CD4-positive, CD25-positive, alpha-beta regulatory T cell (primary cell): ENCODE results near the gene RFC4. TPM values are rescaled to one million over a fixed set of nuclear protein-coding genes. Genes with fewer than 3 reads are reported as not detected.
A peak's percentile ranks its signal among the peaks of the same experiment; 100 is the strongest.

ENCODE experiments used
- ATAC-seq, 2 donors: fragments of 150-1000 bp; cut with Tn5 transposase; one replicate each; pipeline ENCODE4 v1.10.0; 2021; ENCODE audit warnings: low read depth in 2 of 2, moderate number of reproducible peaks in 2 of 2, moderate library complexity in 1 of 2
- DNase-seq, 3 donors: peaks; one replicate each; pipeline versions ENCODE4 v3.0.0 to v3.0.0-alpha.2; 2012 to 2022; ENCODE audit warnings: mixed read lengths in 1 of 3
- H3K27ac ChIP-seq: one replicate; pipeline ENCODE4 v1.7.0; 2013; ENCODE audit warnings: mild to moderate bottlenecking, low read length; ENCODE audit not compliant: insufficient read depth, poor library complexity, severe bottlenecking
- H3K27me3 ChIP-seq: one replicate; pipeline ENCODE4 v1.7.0; 2013; ENCODE audit warnings: low read length; ENCODE audit not compliant: control insufficient read depth, insufficient read depth
- H3K36me3 ChIP-seq: one replicate; pipeline ENCODE4 v1.7.0; 2013; ENCODE audit warnings: mild to moderate bottlenecking, low read length, moderate library complexity; ENCODE audit not compliant: control insufficient read depth, insufficient read depth
- H3K4me1 ChIP-seq: 2 replicates; pipeline ENCODE4 v1.7.0; 2013; ENCODE audit warnings: mild to moderate bottlenecking, low read length; ENCODE audit not compliant: insufficient read depth, control insufficient read depth, poor library complexity, severe bottlenecking
- H3K4me3 ChIP-seq: one replicate; pipeline ENCODE4 v1.7.0; 2013; ENCODE audit warnings: low read depth, mild to moderate bottlenecking, low read length, moderate library complexity
- H3K9me3 ChIP-seq, 2 experiments: 1 replicate in 1 of 2; 2 replicates in 1 of 2; pipeline ENCODE4 v1.7.0; 2013; ENCODE audit warnings: low read length in 2 of 2, mild to moderate bottlenecking in 1 of 2, moderate library complexity in 1 of 2; ENCODE audit not compliant: control insufficient read depth in 2 of 2
- H3K27ac Mint-ChIP-seq, 3 donors: one replicate each; pipeline ENCODE4 v1.8.0; 2020 to 2022; ENCODE audit warnings: mild to moderate bottlenecking in 3 of 3, mixed read lengths in 3 of 3, moderate library complexity in 2 of 3
- H3K27me3 Mint-ChIP-seq: one replicate; pipeline ENCODE4 v1.8.0; 2022; ENCODE audit warnings: mild to moderate bottlenecking, mixed read lengths
- H3K36me3 Mint-ChIP-seq: one replicate; pipeline ENCODE4 v1.8.0; 2020; ENCODE audit warnings: mixed read lengths
- H3K4me1 Mint-ChIP-seq, 4 donors: one replicate each; pipeline ENCODE4 v1.8.0; 2020 to 2022; ENCODE audit warnings: mixed read lengths in 4 of 4, mild to moderate bottlenecking in 1 of 4
- H3K4me3 Mint-ChIP-seq, 4 donors: one replicate each; pipeline ENCODE4 v1.8.0; 2020 to 2022; ENCODE audit warnings: mild to moderate bottlenecking in 4 of 4, mixed read lengths in 4 of 4, moderate library complexity in 3 of 4
- H3K9me3 Mint-ChIP-seq, 7 donors: one replicate each; pipeline ENCODE4 v1.8.0; 2020 to 2022; ENCODE audit warnings: mixed read lengths in 7 of 7, mild to moderate bottlenecking in 3 of 7, moderate library complexity in 2 of 7
- polyA plus RNA-seq, 4 donors: library from polyadenylated mRNA; unstranded; fragments of 300-500 nt; fragmentation: Illumina TruSeq; gene quantifications; one replicate each; pipeline ENCODE4 v1.2.3, GENCODE V29; 2021
- total RNA-seq: library from RNA; stranded (reverse); gene quantifications from one replicate; pipeline ENCODE4 v1.2.3, GENCODE V29; 2022

RFC4 gene
- total and polyA plus RNA-seq, 5 donors from 2014 or later, result 15.6 to 40.2 (median 22.1) TPM

- H3K27ac ChIP-seq, result peak overlapping the region; percentile 97
- Mint-ChIP-seq H3K9me3 (peaks cover 0 to 3% (median 0%) of the 10 kb centered on the region in 7 donors), H3K27ac (peak overlapping the region; percentile 99 to 100 (median 99)), H3K4me3 (peak overlapping the region; percentile 97 to 100 (median 100)), H3K4me1 (peaks cover 36 to 63% (median 49%) of the 10 kb centered on the region in 4 donors), H3K36me3 (peaks cover 49% of the 10 kb centered on the region), H3K27me3 (peaks cover 15% of the 10 kb centered on the region)
- H3K4me1 ChIP-seq, result peaks cover 53% of the 10 kb centered on the region
- no peaks in the 10 kb centered on the region for H3K9me3 ChIP-seq
- ATAC-seq, result peak; percentile 69 to 75
- peak overlapping the region; percentile 96 for H3K4me3 ChIP-seq
- DNase-seq, result peak; percentile 76 to 90 (median 89)
- H3K27me3 ChIP-seq, result no peaks in the 10 kb centered on the region
- H3K36me3 ChIP-seq, result peaks cover 48% of the 10 kb centered on the region
Measured at GRCh38 chr3:186783731-186784515, 22.4 kb downstream of the RFC4 start.

GRCh38 chr3:186783058-186783730 is 23.1 kb downstream of the RFC4 start, which contains the start of gene EIF4A2:
EIF4A2 (plus strand) TSS chr3:186783577; CDS start chr3:186783611, 34 bp downstream.
- DNase-seq (peak; percentile 88 to 94 (median 93)), ATAC-seq (peak; percentile 72 to 73)
- peaks cover 15% of the 10 kb centered on the region for H3K27me3 Mint-ChIP-seq
- peak within 1 kb of the TSS; percentile 99 to 100 (median 99) for H3K27ac Mint-ChIP-seq
- H3K4me1 Mint-ChIP-seq, result peaks cover 28 to 56% (median 42%) of the 10 kb centered on the region in 4 donors
- peak within 1 kb of the TSS; percentile 97 for H3K27ac ChIP-seq
- H3K4me3 Mint-ChIP-seq, result peak within 1 kb of the TSS; percentile 97 to 100 (median 100)
- H3K36me3 ChIP-seq, result peaks cover 41% of the 10 kb centered on the region
- peak within 1 kb of the TSS; percentile 96 for H3K4me3 ChIP-seq
- peaks cover 0 to 3% (median 0%) of the 10 kb centered on the region in 7 donors for H3K9me3 Mint-ChIP-seq
- peaks cover 41% of the 10 kb centered on the region for H3K36me3 Mint-ChIP-seq
- no peaks in the 10 kb centered on the region for H3K9me3 ChIP-seq
- H3K4me1 ChIP-seq, result peaks cover 45% of the 10 kb centered on the region
- H3K27me3 ChIP-seq, result no peaks in the 10 kb centered on the region

- H3K9me3 ChIP-seq, result no peaks in the 10 kb centered on the region
- H3K9me3 Mint-ChIP-seq, result peaks cover 0 to 3% (median 0%) of the 10 kb centered on the region in 7 donors
- peak overlapping the region; percentile 97 to 100 (median 100) for H3K4me3 Mint-ChIP-seq
- no peaks in the 10 kb centered on the region for H3K27me3 ChIP-seq
- peak overlapping the region; percentile 99 to 100 (median 99) for H3K27ac Mint-ChIP-seq
- H3K4me1 ChIP-seq, result peaks cover 39% of the 10 kb centered on the region
- H3K4me3 ChIP-seq, result peak overlapping the region; percentile 96
- DNase-seq (peak in 1 of 3 donors; percentile 74), ATAC-seq (peak; percentile 29 to 33)
- H3K36me3 Mint-ChIP-seq, result peaks cover 36% of the 10 kb centered on the region
- H3K27ac ChIP-seq, result peak overlapping the region; percentile 97
- H3K27me3 Mint-ChIP-seq, result peaks cover 15% of the 10 kb centered on the region
- H3K4me1 Mint-ChIP-seq, result peaks cover 22 to 50% (median 36%) of the 10 kb centered on the region in 4 donors
- peaks cover 35% of the 10 kb centered on the region for H3K36me3 ChIP-seq
Measured at GRCh38 chr3:186782542-186783057, 23.7 kb downstream of the RFC4 start.

- no peak for ATAC-seq
- peaks cover under 1% of the 10 kb centered on the region for H3K36me3 ChIP-seq
- H3K4me3 Mint-ChIP-seq, result no peak overlapping the region
- H3K27me3 ChIP-seq, result no peaks in the 10 kb centered on the region
- peaks cover 0 to 3% (median 0%) of the 10 kb centered on the region in 7 donors for H3K9me3 Mint-ChIP-seq
- H3K27me3 Mint-ChIP-seq, result peaks cover 19% of the 10 kb centered on the region
- H3K4me1 ChIP-seq, result peaks cover 5% of the 10 kb centered on the region
- no peak overlapping the region for H3K4me3 ChIP-seq
- no peak overlapping the region for H3K27ac ChIP-seq
- peaks cover 7% of the 10 kb centered on the region for H3K36me3 Mint-ChIP-seq
- H3K9me3 ChIP-seq, result no peaks in the 10 kb centered on the region
- H3K4me1 Mint-ChIP-seq, result peaks cover 7 to 16% (median 13%) of the 10 kb centered on the region in 4 donors
- H3K27ac Mint-ChIP-seq, result no peak overlapping the region
- no peak for DNase-seq
Measured at GRCh38 chr3:186779204-186779603, 27.1 kb downstream of the RFC4 start.

- no peak overlapping the region for H3K27ac ChIP-seq
- no peak overlapping the region for H3K4me3 Mint-ChIP-seq
- no peak overlapping the region for H3K4me3 ChIP-seq
- H3K27ac Mint-ChIP-seq, result no peak overlapping the region
- no peaks in the 10 kb centered on the region for H3K9me3 ChIP-seq
- H3K27me3 ChIP-seq, result no peaks in the 10 kb centered on the region
- no peaks in the 10 kb centered on the region for H3K36me3 Mint-ChIP-seq
- H3K4me1 ChIP-seq, result peaks cover 14% of the 10 kb centered on the region
- ATAC-seq, result no peak
- H3K4me1 Mint-ChIP-seq, result peaks cover 11 to 17% (median 15%) of the 10 kb centered on the region in 4 donors
- no peaks in the 10 kb centered on the region for H3K36me3 ChIP-seq
- H3K9me3 Mint-ChIP-seq, result no peaks in the 10 kb centered on the region
- H3K27me3 Mint-ChIP-seq, result peaks cover 4% of the 10 kb centered on the region
- no peak for DNase-seq
Measured at GRCh38 chr3:186775999-186776398, 30.3 kb downstream of the RFC4 start.

- peaks cover 14% of the 10 kb centered on the region for H3K4me1 ChIP-seq
- DNase-seq (peak; percentile 46 to 87 (median 48)), ATAC-seq (peak; percentile 83 to 84)
- peak overlapping the region; percentile 73 for H3K27ac ChIP-seq
- no peaks in the 10 kb centered on the region for H3K9me3 Mint-ChIP-seq
- H3K4me3 Mint-ChIP-seq, result peak overlapping the region; percentile 91 to 95 (median 92)
- peaks cover 4% of the 10 kb centered on the region for H3K27me3 Mint-ChIP-seq
- no peaks in the 10 kb centered on the region for H3K36me3 ChIP-seq
- no peaks in the 10 kb centered on the region for H3K27me3 ChIP-seq
- H3K36me3 Mint-ChIP-seq, result no peaks in the 10 kb centered on the region
- H3K9me3 ChIP-seq, result no peaks in the 10 kb centered on the region
- peak overlapping the region; percentile 72 to 99 (median 92) for H3K27ac Mint-ChIP-seq
- peak overlapping the region; percentile 92 for H3K4me3 ChIP-seq
- peaks cover 11 to 17% (median 15%) of the 10 kb centered on the region in 4 donors for H3K4me1 Mint-ChIP-seq
Measured at GRCh38 chr3:186772701-186773417, 33.4 kb downstream of the RFC4 start.

GRCh38 chr3:186772281-186772694 is 34.0 kb downstream of the RFC4 start:
- Mint-ChIP-seq H3K4me1 (peaks cover 11 to 17% (median 15%) of the 10 kb centered on the region in 4 donors), H3K27ac (peak overlapping the region; percentile 72 to 99 (median 92)), H3K9me3 (no peaks in the 10 kb centered on the region), H3K36me3 (no peaks in the 10 kb centered on the region), H3K4me3 (peak overlapping the region; percentile 91 to 95 (median 92)), H3K27me3 (peaks cover 4% of the 10 kb centered on the region)
- H3K36me3 ChIP-seq, result no peaks in the 10 kb centered on the region
- no peaks in the 10 kb centered on the region for H3K27me3 ChIP-seq
- ATAC-seq, result peak; percentile 12 to 42
- H3K4me3 ChIP-seq, result peak overlapping the region; percentile 92
- no peaks in the 10 kb centered on the region for H3K9me3 ChIP-seq
- no peak for DNase-seq
- peak overlapping the region; percentile 73 for H3K27ac ChIP-seq
- H3K4me1 ChIP-seq, result peaks cover 14% of the 10 kb centered on the region
